SK-N-SH treated with all-trans-retinoic acid at 6 μM for 48 hours (cell line): ENCODE data around the gene SUMO1.

Source experiments
- BACH2 ChIP-seq: fragments of 250-450 bp; sonication (Bioruptor Pico); IDR thresholded peaks from 2 replicates; pipeline ENCODE4 v1.9.0; 2021; ENCODE audit warnings: mild to moderate bottlenecking, borderline replicate concordance
- CREB5 ChIP-seq: fragments of 250-450 bp; sonication (Bioruptor Pico); IDR thresholded peaks from 2 replicates; pipeline ENCODE4 v1.5.1; 2020; ENCODE audit warnings: low read depth, mild to moderate bottlenecking, moderate library complexity
- CSRNP3 ChIP-seq: fragments of 250-450 bp; sonication (Bioruptor Pico); IDR thresholded peaks from 2 replicates; pipeline ENCODE4 v1.5.1; 2021; ENCODE audit warnings: mild to moderate bottlenecking, moderate library complexity
- ESRRG ChIP-seq: fragments of 250-450 bp; sonication (Bioruptor Pico); IDR thresholded peaks from 2 replicates; pipeline ENCODE4 v1.6.1; 2021; ENCODE audit warnings: mild to moderate bottlenecking
- GLIS3 ChIP-seq: fragments of 250-450 bp; sonication (Bioruptor Pico); IDR thresholded peaks from 2 replicates; pipeline ENCODE4 v1.5.0; 2020; ENCODE audit warnings: mild to moderate bottlenecking, moderate library complexity
- PATZ1 ChIP-seq: fragments of 250-450 bp; sonication (Bioruptor Pico); IDR thresholded peaks from 2 replicates; pipeline ENCODE4 v1.8.0; 2020; ENCODE audit warnings: mild to moderate bottlenecking, moderate library complexity, borderline replicate concordance
- POU6F1 ChIP-seq: fragments of 250-450 bp; sonication (Bioruptor Pico); IDR thresholded peaks from 2 replicates; pipeline ENCODE4 v1.8.0; 2021; ENCODE audit warnings: low read depth, mild to moderate bottlenecking, moderate library complexity, borderline replicate concordance
- RARB ChIP-seq: fragments of 250-450 bp; sonication (Bioruptor Pico); IDR thresholded peaks from 2 replicates; pipeline ENCODE4 v1.8.0; 2021; ENCODE audit warnings: mild to moderate bottlenecking, moderate library complexity
- TCF4 ChIP-seq: fragments of 250-450 bp; sonication (Bioruptor Pico); IDR thresholded peaks from 2 replicates; pipeline ENCODE4 v1.8.0; 2021; ENCODE audit warnings: mild to moderate bottlenecking, moderate library complexity, borderline replicate concordance
- TOX ChIP-seq: fragments of 250-450 bp; sonication (Bioruptor Pico); IDR thresholded peaks from 2 replicates; pipeline ENCODE4 v1.8.0; 2021; ENCODE audit warnings: mild to moderate bottlenecking, moderate library complexity, borderline replicate concordance
- ZC3H10 ChIP-seq: fragments of 250-450 bp; sonication (Bioruptor Pico); IDR thresholded peaks from 2 replicates; pipeline ENCODE4 v1.5.1; 2021; ENCODE audit warnings: mild to moderate bottlenecking, moderate library complexity
- ZFP3 ChIP-seq: fragments of 250-450 bp; sonication (Bioruptor Pico); IDR thresholded peaks from 2 replicates; pipeline ENCODE4 v1.5.0; 2020; ENCODE audit warnings: mild to moderate bottlenecking, moderate library complexity
- ZFP30 ChIP-seq: fragments of 450-650 bp; formaldehyde crosslinking; IDR thresholded peaks from 2 replicates; pipeline ENCODE4 v1.5.0; 2022; ENCODE audit warnings: mild to moderate bottlenecking, moderate library complexity
- ZNF565 ChIP-seq: fragments of 450-650 bp; formaldehyde crosslinking; conservative IDR thresholded peaks from 2 replicates; pipeline ENCODE4 v1.5.0; 2020; ENCODE audit warnings: low read depth, mild to moderate bottlenecking, moderate library complexity

GRCh38 chr2:202186641-202187202, 51.7 kb downstream of the SUMO1 start:
- no peak for TF ChIP-seq ZFP30 (CRISPR knock-in tag)
- no peak for TF ChIP-seq ESRRG (CRISPR knock-in tag)
- no peak for TF ChIP-seq CREB5 (CRISPR knock-in tag)
- no peak for TF ChIP-seq TOX (CRISPR knock-in tag)
- no peak for TF ChIP-seq ZC3H10 (CRISPR knock-in tag)
- no peak for TF ChIP-seq PATZ1 (CRISPR knock-in tag)
- TF ChIP-seq GLIS3 (CRISPR knock-in tag), result no peak
- TF ChIP-seq CSRNP3 (CRISPR knock-in tag), result no peak
- no peak for TF ChIP-seq ZFP3 (CRISPR knock-in tag)
- TF ChIP-seq BACH2 (CRISPR knock-in tag), result no peak
- no peak for TF ChIP-seq TCF4 (CRISPR knock-in tag)
- TF ChIP-seq RARB (CRISPR knock-in tag), result no peak
- TF ChIP-seq POU6F1 (CRISPR knock-in tag), result no peak
- no peak for TF ChIP-seq ZNF565 (CRISPR knock-in tag)
